BJ (cell line): ENCODE data around the gene STEAP3. TPM values are rescaled to one million over a fixed set of nuclear protein-coding genes. Genes with fewer than 3 reads are reported as not detected.

Experiments
- CTCF ChIA-PET: fragments of 350-600 bp; formaldehyde crosslinking; extraction: SDS; loops from one replicate; lab custom pipeline; 2021; ENCODE audit warnings: antibody characterized with exemption, inconsistent platforms; lab: Yijun Ruan, JAX
- POLR2A ChIA-PET: fragments of 300-600 bp; sonication (Branson Sonifier 250); formaldehyde crosslinking; extraction: SDS; loops from one replicate; lab custom pipeline; 2021; ENCODE audit warnings: antibody characterized with exemption; lab: Charles Lee
- DNase-seq: peaks from one replicate; pipeline ENCODE4 v3.0.0-alpha.2; 2011; ENCODE audit warnings: low read depth
- H3K27me3 ChIP-seq: 2 replicates; pipeline ENCODE4 v1.6.0; 2011; ENCODE audit warnings: low read length; ENCODE audit not compliant: control insufficient read depth, insufficient read depth
- H3K36me3 ChIP-seq: 2 replicates; pipeline ENCODE4 v1.5.1; 2011; ENCODE audit warnings: low read length; ENCODE audit not compliant: control insufficient read depth, insufficient read depth
- H3K4me3 ChIP-seq: 2 replicates; pipeline ENCODE4 v1.5.1; 2011; ENCODE audit warnings: low read depth, mild to moderate bottlenecking, control low read depth, low read length
- polyA plus RNA-seq: library from polyadenylated mRNA; depleted of rRNA; stranded (reverse); fragments of >200 nt; gene quantifications from 2 replicates; pipeline ENCODE4 v1.2.3, GENCODE V29; 2011
- TF ChIP-seq, protein P1 (sequence below): IDR thresholded peaks from 2 replicates; pipeline ENCODE4 v1.5.1; 2011; ENCODE audit warnings: low read depth, mild to moderate bottlenecking, control low read depth, inconsistent platforms, low read length, moderate library complexity; ENCODE audit not compliant: insufficient read depth

The STEAP3 gene
- polyA plus RNA-seq, 1 experiment, result 13.9 TPM

DNA sequence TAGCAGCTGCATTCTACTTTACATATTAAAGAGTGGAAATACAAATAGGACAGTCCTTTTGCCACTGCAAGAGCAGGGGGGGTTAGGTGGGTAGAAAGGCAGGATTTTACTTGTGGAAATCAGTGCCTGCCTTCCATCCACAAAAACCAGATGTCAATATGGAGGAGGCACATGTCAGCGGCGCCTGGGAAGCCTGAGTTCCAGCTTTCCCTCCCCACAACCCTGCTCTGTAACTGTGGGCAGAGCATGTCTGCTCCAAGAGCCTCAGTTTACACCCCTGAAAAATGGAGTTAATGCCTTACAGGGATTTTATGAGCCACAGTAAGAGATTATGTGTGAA is 32.9 kb downstream of the STEAP3 start:
- Histone ChIP-seq H3K4me3 (no peak overlapping the region), H3K36me3 (no peaks in the 10 kb centered on the region), H3K27me3 (no peaks in the 10 kb centered on the region)
- POLR2A ChIA-PET, result no interaction called here
- TF ChIP-seq, protein P1, sequence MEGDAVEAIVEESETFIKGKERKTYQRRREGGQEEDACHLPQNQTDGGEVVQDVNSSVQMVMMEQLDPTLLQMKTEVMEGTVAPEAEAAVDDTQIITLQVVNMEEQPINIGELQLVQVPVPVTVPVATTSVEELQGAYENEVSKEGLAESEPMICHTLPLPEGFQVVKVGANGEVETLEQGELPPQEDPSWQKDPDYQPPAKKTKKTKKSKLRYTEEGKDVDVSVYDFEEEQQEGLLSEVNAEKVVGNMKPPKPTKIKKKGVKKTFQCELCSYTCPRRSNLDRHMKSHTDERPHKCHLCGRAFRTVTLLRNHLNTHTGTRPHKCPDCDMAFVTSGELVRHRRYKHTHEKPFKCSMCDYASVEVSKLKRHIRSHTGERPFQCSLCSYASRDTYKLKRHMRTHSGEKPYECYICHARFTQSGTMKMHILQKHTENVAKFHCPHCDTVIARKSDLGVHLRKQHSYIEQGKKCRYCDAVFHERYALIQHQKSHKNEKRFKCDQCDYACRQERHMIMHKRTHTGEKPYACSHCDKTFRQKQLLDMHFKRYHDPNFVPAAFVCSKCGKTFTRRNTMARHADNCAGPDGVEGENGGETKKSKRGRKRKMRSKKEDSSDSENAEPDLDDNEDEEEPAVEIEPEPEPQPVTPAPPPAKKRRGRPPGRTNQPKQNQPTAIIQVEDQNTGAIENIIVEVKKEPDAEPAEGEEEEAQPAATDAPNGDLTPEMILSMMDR, result no peak
- CTCF ChIA-PET, result interaction anchor here (2.8 kb wide), 1 partner anchor 34 kb away, joined by 7 read pairs; no protein-coding TSS in a partner anchor
- DNase-seq, result no peak

DNA sequence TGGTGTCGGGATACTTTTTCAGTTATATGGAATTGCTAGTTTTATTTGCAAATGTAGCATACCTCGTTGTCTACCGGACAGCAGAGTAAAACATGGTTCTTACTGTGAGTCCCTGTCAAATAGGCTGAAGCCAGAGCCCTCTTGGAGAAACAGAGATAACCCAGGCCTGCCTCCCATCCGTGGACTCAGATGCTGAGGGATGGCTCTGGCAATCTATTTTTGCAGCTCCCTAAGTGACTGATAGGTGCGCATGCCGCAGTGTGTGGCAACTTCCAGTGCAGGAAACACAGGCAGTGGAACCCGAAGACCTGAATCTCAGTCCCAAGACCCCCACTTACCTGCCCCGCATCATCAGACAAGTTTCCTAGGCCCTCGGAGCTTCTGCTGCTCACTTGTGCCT is 33.6 kb downstream of the STEAP3 start:
- no peak overlapping the region for H3K4me3 ChIP-seq
- TF ChIP-seq, protein P1, result no peak
- ChIA-PET POLR2A (no interaction called here), CTCF (interaction anchor here (2.8 kb wide), 1 partner anchor 33 kb away, joined by 7 read pairs; no protein-coding TSS in a partner anchor)
- H3K27me3 ChIP-seq, result no peaks in the 10 kb centered on the region
- no peak for DNase-seq
- H3K36me3 ChIP-seq, result no peaks in the 10 kb centered on the region

DNA sequence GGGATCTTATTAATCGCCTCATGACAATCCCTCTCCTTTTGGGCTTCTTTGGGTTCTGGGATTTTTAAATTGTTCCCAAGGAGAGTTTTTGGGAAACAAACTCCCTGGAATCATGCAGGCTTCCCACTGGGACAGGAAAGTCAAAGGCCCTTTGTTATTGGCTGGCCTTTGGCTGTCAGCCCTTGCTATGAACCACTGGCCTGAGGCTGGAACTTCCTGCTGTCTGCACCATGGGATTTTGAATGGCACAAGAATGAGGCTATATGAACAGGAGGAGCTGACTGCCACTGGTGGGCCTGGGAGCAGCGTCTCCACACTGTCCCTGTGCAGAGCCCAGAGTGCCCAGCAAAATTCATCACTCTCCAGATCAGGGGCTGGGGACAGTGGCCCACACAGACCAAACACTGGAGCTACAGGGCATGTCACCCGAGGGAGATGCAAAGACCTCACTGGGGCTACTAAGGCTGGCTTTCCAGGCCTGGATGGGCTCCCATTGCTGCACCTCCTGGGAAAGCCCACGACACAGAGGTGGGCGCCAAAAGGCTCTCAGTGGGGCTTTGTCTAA is 35.7 kb downstream of the STEAP3 start:
- no peak for DNase-seq
- POLR2A ChIA-PET, result interaction anchor here (0.6 kb wide), 1 partner anchor 367 kb away, joined by 3 read pairs; no protein-coding TSS in a partner anchor
- TF ChIP-seq, protein P1, result no peak
- CTCF ChIA-PET, result interaction anchor here (0.8 to 2.3 kb wide), 5 partner anchors 24 to 39 kb away, joined by 3 to 10 read pairs (median 3); no protein-coding TSS in a partner anchor
- Histone ChIP-seq H3K4me3 (no peak overlapping the region), H3K27me3 (no peaks in the 10 kb centered on the region), H3K36me3 (no peaks in the 10 kb centered on the region)

DNA sequence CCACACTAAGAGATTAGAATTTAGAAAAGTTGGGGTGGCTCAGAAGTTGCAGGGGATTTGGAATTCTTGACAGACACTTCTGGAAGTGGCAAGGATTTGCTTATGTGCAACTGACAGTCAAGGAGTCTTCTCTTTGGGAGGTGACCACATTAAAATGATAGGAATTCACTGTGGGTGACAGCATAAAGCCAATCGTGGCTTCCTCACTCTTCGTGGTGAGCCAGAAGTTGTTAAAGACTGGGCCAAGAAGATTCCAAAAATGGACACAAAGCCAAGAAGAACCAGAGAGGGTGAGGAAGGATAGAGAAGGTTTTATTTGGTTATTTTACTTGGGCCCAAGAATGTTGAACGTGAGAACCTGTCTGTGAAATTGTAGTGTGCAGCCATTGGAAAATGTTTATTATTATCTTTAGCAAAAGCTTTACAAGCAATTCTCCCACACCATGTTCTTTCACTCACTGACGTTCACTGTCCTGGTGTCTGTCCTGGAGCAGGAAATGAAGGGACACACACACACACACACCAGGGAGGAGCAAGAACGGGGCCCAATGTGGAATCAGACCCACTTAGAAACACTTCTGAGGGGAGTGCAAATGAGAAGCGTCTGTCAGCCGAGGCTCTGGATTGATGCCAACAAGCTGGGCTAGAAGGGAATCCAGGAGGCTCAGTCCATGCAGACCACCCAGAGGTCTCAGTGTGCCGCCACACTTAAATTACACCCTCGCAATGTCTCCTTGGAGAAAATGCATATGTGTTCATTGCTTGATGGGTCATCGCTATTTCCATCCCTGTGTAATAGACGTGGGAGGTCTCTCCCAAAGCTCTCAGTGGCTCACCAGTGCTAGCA is 37.2 kb downstream of the STEAP3 start:
- no peaks in the 10 kb centered on the region for H3K36me3 ChIP-seq
- ChIA-PET CTCF (interaction anchor here (1.2 to 2.3 kb wide), 3 partner anchors 27 to 232 kb away, joined by 3 to 10 read pairs (median 6); no protein-coding TSS in a partner anchor), POLR2A (no interaction called here)
- H3K27me3 ChIP-seq, result no peaks in the 10 kb centered on the region
- H3K4me3 ChIP-seq, result no peak overlapping the region
- TF ChIP-seq, protein P1, result no peak
- no peak for DNase-seq
